DND-41 (cell line): Measurements from ENCODE around the gene SPP2.

ENCODE experiments used
- CTCF ChIP-seq: IDR thresholded peaks from 2 replicates; pipeline ENCODE4 v1.5.1; 2012; ENCODE audit warnings: borderline replicate concordance, low read length, moderate library complexity, mild to moderate bottlenecking; ENCODE audit not compliant: poor library complexity, severe bottlenecking; ENCODE audit errors: extremely low read depth
- EZH2 ChIP-seq: IDR thresholded peaks from 3 replicates; pipeline ENCODE4 v1.6.1; 2012; ENCODE audit warnings: borderline replicate concordance, low read depth, mild to moderate bottlenecking, moderate library complexity, low read length, inconsistent platforms; ENCODE audit not compliant: severe bottlenecking

- no peak for TF ChIP-seq CTCF
- no peak for TF ChIP-seq EZH2
Measured at GRCh38 chr2:234066587-234066986, 16.1 kb downstream of the SPP2 start.
